Measurements from ENCODE around the gene ADORA3. TPM values are rescaled to one million over a fixed set of nuclear protein-coding genes. Genes with fewer than 3 reads are reported as not detected.

Gene ADORA3
- total and polyA plus RNA-seq, 2 donors (not counting 3 experiments of a cell fraction or from before 2014, with no cell fraction given): 0.31 TPM; not detected in 1

- no TSS peak for BruUV-seq (replicated peaks)
- H3K36me3 ChIP-seq (ENCODE audit: control insufficient read depth in 2 of 2, extremely low read depth in 1 of 2, insufficient read depth in 2 of 2, low read length in 2 of 2): no peaks in the 10 kb centered on the region
- H3K4me2 ChIP-seq (ENCODE audit: insufficient read depth, low read length): no peak overlapping the region
- H3K27ac ChIP-seq (ENCODE audit: insufficient read depth, low read depth, low read length): no peak overlapping the region
- no peaks in the 10 kb centered on the region for H3K79me2 ChIP-seq (ENCODE audit: control insufficient read depth, insufficient read depth, low read length)
- intact Hi-C loops (cut with micrococcal nuclease) (no loop called here), dilution Hi-C loops (cut with MboI; ENCODE audit: extremely low pct_ligation_motif_present, low sequenced_read_pairs) (no loop called here)
- H4K20me1 ChIP-seq (replicated peaks; ENCODE audit: control insufficient read depth, extremely low read depth, insufficient read depth, low read length): no peaks in the 10 kb centered on the region
- H3K9ac ChIP-seq (replicated peaks; ENCODE audit: extremely low read depth, insufficient read depth, low read length): no peak overlapping the region
- H2AFZ ChIP-seq (ENCODE audit: low read depth, low read length): no peak overlapping the region
- H3K9me1 ChIP-seq (replicated peaks; ENCODE audit: control insufficient read depth, extremely low read depth, insufficient read depth, low read length): no peaks in the 10 kb centered on the region
- H3K27me3 ChIP-seq (ENCODE audit: control insufficient read depth in 2 of 2, insufficient read depth in 2 of 2, low read length in 2 of 2): peaks cover 0 to 2% of the 10 kb centered on the region in 2 experiments
- no peaks in the 10 kb centered on the region for H3K9me3 ChIP-seq (replicated peaks; ENCODE audit: control insufficient read depth, insufficient read depth, low read length)
- POLR2A ChIA-PET: no interaction called here
- CTCF ChIA-PET: no interaction called here
- no peak overlapping the region for H3K4me3 ChIP-seq (replicated peaks in 1 of 3; ENCODE audit: insufficient read depth in 1 of 3, low read depth in 1 of 3, low read length in 3 of 3)
- no peaks in the 10 kb centered on the region for H3K4me1 ChIP-seq (ENCODE audit: control insufficient read depth, extremely low read depth, insufficient read depth, low read length)
- no peak for TF ChIP-seq FOS (IDR thresholded peaks at IDR 0.05; ENCODE audit: borderline replicate concordance, insufficient read depth, low read length)
- TF ChIP-seq POLR2AphosphoS5 (IDR thresholded peaks at IDR 0.05; ENCODE audit: insufficient read depth, low read depth, low read length): no peak
- no peak for TF ChIP-seq GATA2 (IDR thresholded peaks at IDR 0.05; ENCODE audit: insufficient read depth, insufficient read length, low read depth, low read length)
- no peak for TF ChIP-seq POLR2A (IDR thresholded peaks at IDR 0.05; ENCODE audit: low read depth, low read length)
- TF ChIP-seq, protein P1, sequence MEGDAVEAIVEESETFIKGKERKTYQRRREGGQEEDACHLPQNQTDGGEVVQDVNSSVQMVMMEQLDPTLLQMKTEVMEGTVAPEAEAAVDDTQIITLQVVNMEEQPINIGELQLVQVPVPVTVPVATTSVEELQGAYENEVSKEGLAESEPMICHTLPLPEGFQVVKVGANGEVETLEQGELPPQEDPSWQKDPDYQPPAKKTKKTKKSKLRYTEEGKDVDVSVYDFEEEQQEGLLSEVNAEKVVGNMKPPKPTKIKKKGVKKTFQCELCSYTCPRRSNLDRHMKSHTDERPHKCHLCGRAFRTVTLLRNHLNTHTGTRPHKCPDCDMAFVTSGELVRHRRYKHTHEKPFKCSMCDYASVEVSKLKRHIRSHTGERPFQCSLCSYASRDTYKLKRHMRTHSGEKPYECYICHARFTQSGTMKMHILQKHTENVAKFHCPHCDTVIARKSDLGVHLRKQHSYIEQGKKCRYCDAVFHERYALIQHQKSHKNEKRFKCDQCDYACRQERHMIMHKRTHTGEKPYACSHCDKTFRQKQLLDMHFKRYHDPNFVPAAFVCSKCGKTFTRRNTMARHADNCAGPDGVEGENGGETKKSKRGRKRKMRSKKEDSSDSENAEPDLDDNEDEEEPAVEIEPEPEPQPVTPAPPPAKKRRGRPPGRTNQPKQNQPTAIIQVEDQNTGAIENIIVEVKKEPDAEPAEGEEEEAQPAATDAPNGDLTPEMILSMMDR (IDR thresholded peaks at IDR 0.05; ENCODE audit: extremely low read depth in 1 of 2, insufficient read depth in 1 of 2, low read depth in 1 of 2, low read length in 2 of 2): no peak
- no peak for TF ChIP-seq JUN (IDR thresholded peaks at IDR 0.05; ENCODE audit: borderline replicate concordance, insufficient read depth, insufficient read length, low read depth)
- TF ChIP-seq EZH2 (IDR thresholded peaks at IDR 0.05; ENCODE audit: borderline replicate concordance, low read depth, low read length, severe bottlenecking): no peak
- TF ChIP-seq MYC (IDR thresholded peaks at IDR 0.05; ENCODE audit: low read depth, low read length): no peak
- TF ChIP-seq, protein P2, sequence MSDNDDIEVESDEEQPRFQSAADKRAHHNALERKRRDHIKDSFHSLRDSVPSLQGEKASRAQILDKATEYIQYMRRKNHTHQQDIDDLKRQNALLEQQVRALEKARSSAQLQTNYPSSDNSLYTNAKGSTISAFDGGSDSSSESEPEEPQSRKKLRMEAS (IDR thresholded peaks at IDR 0.05; ENCODE audit: insufficient read depth, insufficient read length): no peak
- no peak for FAIRE-seq
- DNase-seq (ENCODE audit: low read depth, low spot score): no peak
Measured at GRCh38 chr1:111552587-111552986, 49.2 kb upstream of the ADORA3 start.
